Measurements from ENCODE around the gene CDC73.

DNA sequence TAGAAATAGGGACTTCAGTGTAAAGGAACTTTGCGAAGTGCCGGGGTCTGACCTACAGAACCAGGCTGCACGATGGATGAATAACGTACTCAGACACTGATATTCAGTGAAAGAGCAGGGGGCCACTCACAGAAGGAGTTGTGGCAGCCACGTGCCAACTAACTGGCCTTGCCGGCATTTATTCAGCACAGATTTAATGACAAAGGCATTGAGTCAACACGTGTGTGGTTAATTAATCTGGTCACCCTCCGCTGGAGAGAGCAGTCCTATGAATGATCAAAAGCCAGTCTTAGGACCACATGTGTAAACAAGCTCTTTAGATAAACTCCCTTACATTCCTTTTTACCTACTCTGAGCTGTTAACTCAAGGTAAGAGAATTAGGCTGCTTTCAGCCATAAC lies 70.8 kb downstream of the CDC73 start:
- TF ChIP-seq, protein P1, sequence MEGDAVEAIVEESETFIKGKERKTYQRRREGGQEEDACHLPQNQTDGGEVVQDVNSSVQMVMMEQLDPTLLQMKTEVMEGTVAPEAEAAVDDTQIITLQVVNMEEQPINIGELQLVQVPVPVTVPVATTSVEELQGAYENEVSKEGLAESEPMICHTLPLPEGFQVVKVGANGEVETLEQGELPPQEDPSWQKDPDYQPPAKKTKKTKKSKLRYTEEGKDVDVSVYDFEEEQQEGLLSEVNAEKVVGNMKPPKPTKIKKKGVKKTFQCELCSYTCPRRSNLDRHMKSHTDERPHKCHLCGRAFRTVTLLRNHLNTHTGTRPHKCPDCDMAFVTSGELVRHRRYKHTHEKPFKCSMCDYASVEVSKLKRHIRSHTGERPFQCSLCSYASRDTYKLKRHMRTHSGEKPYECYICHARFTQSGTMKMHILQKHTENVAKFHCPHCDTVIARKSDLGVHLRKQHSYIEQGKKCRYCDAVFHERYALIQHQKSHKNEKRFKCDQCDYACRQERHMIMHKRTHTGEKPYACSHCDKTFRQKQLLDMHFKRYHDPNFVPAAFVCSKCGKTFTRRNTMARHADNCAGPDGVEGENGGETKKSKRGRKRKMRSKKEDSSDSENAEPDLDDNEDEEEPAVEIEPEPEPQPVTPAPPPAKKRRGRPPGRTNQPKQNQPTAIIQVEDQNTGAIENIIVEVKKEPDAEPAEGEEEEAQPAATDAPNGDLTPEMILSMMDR (optimal IDR thresholded peaks at IDR 0.05 in 1 of 3, IDR thresholded peaks at IDR 0.05 in 1 of 3, conservative IDR thresholded peaks at IDR 0.05 in 1 of 3; ENCODE audit: extremely low read depth in 1 of 3, insufficient read depth in 2 of 3, low read length in 3 of 3), result no peak
- TF ChIP-seq EZH2 (IDR thresholded peaks at IDR 0.05; ENCODE audit: low read length), result no peak

All from keratinocyte (primary cell).